SK-MEL-5 (cell line): ENCODE measurements around the gene FKBP9. TPM values are rescaled to one million over a fixed set of nuclear protein-coding genes. Genes with fewer than 3 reads are reported as not detected.
"Not testable (repeated sequence)": the region's sequence is repeated elsewhere in the genome, so short reads cannot be mapped to it uniquely, and the experiment has no call there.

Experiments
- DNase-seq: peaks from one replicate; pipeline ENCODE4 v3.0.0-alpha.2; 2016; ENCODE audit warnings: low read depth, low spot score
- in situ Hi-C: cut with HindIII; loops from 2 replicates; pipeline ENCODE4 v1.10.0; 2016; ENCODE audit warnings: low sequenced_read_pairs, high pct_unique_total_duplicates, low pct_unique_long_range_greater_than_20kb
- polyA plus RNA-seq, 2 experiments: library from polyadenylated mRNA; depleted of rRNA; stranded (reverse); fragments of >200 nt; gene quantifications; 2 replicates each; pipeline ENCODE4 v1.2.3, GENCODE V29; 2015
- total RNA-seq: library from RNA; depleted of rRNA; stranded (reverse); fragments of >200 nt; shearing (Covaris generic); gene quantifications from 2 replicates; pipeline ENCODE4 v1.2.3, GENCODE V29; 2014; rRNA removed

FKBP9 gene, protein sequence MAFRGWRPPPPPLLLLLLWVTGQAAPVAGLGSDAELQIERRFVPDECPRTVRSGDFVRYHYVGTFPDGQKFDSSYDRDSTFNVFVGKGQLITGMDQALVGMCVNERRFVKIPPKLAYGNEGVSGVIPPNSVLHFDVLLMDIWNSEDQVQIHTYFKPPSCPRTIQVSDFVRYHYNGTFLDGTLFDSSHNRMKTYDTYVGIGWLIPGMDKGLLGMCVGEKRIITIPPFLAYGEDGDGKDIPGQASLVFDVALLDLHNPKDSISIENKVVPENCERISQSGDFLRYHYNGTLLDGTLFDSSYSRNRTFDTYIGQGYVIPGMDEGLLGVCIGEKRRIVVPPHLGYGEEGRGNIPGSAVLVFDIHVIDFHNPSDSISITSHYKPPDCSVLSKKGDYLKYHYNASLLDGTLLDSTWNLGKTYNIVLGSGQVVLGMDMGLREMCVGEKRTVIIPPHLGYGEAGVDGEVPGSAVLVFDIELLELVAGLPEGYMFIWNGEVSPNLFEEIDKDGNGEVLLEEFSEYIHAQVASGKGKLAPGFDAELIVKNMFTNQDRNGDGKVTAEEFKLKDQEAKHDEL
- total RNA-seq, result 178 and 191 TPM in 2 replicates
- 231 and 250 TPM in 2 replicates for polyA plus RNA-seq (2015; cell fraction: cytosol; rRNA removed)
- 62.7 and 81.5 TPM in 2 replicates for polyA plus RNA-seq (2015; cell fraction: nucleus; rRNA removed)

DNA sequence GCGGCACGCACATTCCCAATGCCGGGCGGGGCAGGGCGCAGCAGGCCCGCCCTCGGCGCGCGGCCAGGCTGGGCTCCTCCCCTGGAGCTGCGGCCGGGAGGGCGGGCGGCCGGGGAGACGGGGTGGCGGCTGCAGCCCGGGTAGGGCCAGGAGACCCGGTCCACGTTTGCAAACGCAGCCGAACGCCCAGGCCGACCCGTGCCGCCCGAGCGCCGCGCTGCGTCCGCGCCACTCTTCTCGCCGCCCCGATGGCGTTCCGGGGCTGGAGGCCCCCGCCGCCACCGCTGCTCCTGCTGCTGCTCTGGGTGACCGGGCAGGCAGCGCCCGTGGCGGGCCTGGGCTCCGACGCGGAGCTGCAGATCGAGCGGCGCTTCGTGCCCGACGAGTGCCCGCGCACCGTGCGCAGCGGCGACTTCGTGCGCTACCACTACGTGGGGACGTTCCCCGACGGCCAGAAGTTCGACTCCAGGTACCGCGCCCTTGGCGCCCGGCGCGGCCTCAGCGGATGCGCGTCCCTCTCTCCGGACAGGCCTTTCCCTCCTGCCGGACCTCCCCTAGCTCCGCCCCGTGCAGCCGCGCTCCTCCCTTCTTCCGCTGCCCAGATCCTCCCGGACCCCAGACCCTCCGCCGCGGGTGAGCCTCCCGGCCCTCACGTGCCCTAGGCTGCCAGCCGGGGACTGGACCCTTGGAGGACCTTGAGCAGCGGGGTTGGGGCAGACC lies at the start of gene FKBP9:
Gene FKBP9, plus strand, starts transcription at position 115 of the 720 bp plus-strand sequence. Its CDS starts 134 bp downstream, at position 249.
- peak; percentile 86 for DNase-seq
- in situ Hi-C loops, result no loop called here

DNA sequence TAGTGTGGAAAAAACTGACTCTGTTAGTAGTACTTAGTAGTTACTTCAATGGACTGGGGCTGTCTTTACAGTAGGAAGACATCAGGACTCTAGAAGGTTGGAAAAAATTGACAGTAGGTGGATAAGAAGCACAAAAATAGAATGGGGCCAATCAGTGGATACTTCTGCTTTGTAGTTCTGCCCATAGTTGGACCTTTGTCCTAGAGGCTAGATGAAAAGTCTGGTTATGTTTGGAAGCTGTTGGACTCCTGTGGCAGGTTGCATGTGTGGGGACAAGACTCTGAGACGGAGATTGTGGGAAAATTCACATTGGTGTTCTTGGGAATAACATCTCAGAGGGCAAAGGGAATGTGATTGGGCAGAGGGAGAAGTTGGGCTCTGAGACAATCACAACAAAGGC lies 47.0 kb upstream of the FKBP9 start:
- in situ Hi-C loops, result no loop called here

DNA sequence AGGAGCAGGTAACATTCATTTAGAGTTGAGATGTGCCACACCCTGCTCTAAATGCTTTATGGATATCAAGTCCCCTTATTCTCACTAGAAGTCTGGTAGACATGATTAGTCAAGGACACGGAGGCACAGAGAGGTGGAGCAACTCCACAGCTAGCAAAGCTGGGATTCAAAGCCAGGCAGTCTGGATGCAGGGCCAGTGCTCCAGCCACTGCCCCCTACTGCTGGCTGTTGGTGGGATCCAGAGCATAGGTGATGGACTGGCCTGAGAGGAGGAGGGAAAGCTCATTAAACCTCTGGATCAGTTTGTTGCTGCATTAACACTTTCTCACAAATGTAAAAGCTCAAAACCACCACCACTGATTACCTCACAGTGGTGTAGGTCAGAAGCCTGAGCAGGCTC lies 43.1 kb upstream of the FKBP9 start:
- in situ Hi-C loops, result no loop called here
- peak; percentile 58 for DNase-seq

More for the DNA sequence above, 47.0 kb upstream of the FKBP9 start:
- no peak for DNase-seq

DNA sequence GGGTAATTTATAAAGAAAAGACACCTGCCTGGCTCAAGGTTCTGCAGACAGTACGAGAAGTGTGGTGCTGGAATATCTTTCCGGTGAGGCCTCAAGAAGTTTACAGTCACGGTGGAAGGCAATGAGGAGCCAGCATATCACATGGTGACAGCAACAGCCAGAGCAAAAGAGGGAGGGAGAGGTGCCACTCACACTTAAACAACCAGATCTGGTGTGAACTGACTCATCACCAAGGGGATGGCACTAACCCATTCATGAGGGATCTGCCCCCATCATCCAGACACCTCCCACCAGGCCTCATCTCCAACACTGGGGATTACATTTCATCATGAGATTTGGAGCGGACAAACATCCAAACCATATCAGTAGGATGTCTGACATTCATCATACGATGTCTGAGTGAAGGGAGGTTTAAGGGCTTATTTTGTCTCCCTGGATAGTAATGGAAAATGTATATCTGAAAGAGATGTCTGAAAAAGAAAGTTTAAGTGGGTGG lies 42.2 kb upstream of the FKBP9 start:
- in situ Hi-C loops, result no loop called here
- DNase-seq, result no peak

DNA sequence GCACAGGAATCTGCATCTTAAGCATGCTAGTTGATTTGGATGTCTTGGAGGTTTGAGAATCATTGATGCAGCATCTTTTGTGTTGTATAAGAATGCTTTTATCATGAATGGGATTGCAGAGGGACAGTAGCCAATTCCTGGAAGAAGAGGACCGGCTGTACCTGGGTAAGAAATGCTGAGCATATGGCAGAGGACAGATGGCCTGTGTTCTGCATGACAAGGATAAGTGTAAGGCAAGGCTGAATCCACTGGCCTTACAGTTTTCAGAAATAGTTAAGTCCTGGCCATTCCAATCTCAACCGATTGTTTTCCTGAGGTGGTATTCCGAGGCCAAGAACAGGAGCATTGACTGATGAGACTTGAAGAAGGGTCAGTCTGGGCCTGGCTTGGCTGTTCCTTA lies 41.2 kb upstream of the FKBP9 start:
- in situ Hi-C loops, result no loop called here
- DNase-seq, result no peak

DNA sequence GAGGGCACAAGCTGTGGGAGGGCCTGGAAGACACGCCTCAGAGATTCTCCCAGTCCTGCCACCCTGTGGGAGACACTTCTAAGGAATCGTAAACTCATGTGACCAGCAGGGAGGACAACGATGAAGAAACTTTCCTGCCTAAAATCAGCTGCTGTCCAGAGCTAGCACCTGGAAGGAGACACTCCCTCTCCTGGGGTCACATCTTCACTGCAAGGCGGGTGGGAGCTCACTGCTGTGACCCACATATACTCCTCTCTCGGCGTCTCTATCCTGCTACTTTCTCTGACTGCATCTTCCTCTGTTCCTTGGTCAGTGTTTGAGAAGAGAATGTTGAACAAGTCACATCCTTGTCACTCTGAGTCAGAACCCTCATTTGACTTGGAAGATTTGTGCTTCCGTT lies 40.2 kb upstream of the FKBP9 start:
- in situ Hi-C loops, DNase-seq: not testable (repeated sequence)

DNA sequence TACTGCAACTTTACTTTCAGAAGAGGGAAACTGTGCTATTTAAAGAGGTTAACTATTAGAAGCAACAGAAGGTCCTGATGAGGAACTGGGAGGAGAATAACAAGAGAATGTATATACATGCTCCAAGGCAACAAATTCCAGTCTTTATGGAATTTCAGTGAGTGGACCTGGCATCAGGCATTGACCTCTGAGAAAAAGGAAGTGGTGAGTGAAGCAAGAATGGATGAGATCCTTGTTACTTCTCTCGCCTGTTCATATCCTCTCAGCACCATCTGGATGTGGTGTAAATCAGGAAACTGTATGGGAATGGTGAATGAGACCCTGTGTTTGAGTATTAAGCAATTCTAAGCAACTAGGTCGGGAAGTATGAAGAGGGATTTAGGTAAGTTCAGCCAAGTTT lies 35.3 kb upstream of the FKBP9 start:
- in situ Hi-C loops, result no loop called here

DNA sequence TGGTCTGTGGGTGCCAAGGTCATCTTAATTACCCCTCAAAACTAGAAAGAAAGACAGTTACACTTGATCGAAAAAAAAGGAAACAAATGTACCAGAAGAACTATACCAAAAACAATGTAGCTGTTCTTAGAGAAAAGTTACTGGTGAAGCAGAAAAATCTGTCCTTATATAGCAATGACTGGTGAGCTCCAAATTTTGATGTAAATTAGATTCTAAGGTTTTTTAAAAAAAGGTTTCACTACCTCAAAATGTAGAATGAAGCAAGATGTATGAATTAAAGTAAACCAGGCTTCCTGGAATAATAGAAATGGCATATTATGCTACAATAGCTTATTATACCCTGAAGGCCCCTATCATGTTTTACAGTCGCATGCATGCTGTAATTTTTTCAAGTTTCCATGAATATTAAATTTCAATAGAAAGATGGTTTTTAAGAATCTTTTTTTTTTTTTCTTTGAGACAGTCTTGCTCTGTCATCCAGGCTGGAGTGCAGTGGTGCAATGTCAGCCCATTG lies 28.4 kb upstream of the FKBP9 start:
- no peak for DNase-seq
- in situ Hi-C loops, result no loop called here

More for the DNA sequence above, 35.3 kb upstream of the FKBP9 start:
- DNase-seq, result peak; percentile 83

DNA sequence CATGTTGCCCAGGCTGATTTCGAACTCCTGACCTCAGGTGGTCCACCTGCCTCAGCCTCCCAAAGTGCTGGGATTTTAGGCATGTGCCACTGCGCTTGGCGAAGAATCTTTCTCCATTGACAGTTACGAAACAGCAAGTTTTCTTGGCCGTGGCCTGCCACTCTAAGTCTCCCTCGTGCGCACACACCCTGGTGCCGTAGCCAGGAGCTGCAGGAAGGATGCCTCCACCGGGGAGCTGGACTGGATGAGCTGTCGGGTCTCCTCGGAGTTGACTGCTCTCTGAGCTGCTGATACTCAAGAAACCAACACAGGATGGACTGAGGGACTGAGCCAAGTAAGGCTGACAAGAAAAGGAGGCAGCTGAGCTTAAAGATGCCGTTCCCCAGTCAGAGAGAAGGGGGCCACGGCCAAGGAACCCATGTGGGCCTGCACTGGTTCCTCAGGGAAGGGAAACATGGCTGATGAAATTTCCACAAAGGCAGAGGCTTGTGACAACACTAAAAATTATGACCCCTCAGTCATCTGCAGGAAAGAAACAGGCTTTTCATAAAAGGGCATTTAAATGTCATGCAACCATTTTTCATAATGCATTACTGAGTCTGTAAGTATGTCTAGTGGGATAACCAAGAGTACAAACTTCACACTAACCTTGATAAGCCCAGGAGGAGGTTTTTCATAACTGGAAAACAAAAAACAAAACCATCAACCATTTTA lies 27.7 kb upstream of the FKBP9 start:
- in situ Hi-C loops, result no loop called here
- peak; percentile 71 for DNase-seq

DNA sequence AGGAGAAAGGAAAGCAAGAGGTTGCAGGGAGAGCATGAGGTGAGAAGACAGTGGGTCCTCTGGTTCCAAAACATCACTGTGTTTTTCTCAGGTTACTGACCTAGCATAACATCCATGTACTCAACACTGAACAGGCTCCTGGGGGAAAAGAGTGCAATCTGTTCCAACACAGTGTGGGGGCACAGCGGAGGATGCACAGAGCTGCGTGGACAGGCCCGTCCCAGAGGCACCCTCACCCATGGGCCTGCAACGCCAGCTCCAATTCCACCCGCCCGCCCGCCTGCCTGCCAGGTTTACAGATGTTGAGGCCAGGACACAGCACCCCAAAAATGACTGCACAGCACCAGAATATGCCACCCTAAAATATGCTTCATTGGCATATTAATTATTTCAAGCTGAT lies 26.9 kb upstream of the FKBP9 start:
- in situ Hi-C loops, result no loop called here
- DNase-seq, result no peak

DNA sequence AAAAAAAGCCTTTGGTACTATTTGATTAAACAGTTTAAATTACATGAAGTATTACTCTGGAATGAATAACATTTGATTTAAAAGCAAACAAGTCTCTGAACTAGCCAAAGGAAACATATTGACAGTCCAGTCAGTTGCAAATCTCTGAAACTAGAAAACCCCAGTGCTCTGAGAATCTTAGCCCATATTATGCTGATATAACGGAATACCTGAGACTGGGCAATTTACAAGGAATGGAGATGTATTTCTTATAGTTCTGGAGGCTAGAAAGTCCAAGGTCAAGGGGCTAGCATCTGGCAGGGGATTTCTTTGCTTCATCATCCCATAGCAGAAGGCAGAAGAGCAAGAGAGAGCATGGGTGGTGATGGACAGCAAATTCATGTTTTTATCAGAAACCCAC lies 21.7 kb upstream of the FKBP9 start:
- in situ Hi-C loops, result no loop called here
- DNase-seq, result no peak

DNA sequence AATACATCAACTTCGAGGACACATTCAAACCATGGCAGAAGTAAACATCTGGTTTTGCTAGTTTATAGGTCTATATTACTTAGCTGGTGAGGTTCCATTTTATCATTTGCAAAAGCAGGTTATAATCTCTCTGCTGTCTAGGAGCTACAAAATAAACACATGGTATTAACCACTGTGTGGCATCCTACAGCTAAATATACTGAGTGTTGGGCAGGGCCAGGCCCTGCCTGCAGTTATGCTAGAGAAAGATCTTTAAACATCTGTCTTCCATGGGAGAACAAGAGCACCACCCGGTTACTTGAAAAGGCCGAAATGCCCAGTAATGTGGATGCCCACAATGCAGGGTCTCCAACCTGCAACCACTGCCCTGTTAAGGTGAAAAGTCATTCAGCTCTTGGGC lies 20.6 kb upstream of the FKBP9 start:
- in situ Hi-C loops, result no loop called here
- DNase-seq, result no peak

DNA sequence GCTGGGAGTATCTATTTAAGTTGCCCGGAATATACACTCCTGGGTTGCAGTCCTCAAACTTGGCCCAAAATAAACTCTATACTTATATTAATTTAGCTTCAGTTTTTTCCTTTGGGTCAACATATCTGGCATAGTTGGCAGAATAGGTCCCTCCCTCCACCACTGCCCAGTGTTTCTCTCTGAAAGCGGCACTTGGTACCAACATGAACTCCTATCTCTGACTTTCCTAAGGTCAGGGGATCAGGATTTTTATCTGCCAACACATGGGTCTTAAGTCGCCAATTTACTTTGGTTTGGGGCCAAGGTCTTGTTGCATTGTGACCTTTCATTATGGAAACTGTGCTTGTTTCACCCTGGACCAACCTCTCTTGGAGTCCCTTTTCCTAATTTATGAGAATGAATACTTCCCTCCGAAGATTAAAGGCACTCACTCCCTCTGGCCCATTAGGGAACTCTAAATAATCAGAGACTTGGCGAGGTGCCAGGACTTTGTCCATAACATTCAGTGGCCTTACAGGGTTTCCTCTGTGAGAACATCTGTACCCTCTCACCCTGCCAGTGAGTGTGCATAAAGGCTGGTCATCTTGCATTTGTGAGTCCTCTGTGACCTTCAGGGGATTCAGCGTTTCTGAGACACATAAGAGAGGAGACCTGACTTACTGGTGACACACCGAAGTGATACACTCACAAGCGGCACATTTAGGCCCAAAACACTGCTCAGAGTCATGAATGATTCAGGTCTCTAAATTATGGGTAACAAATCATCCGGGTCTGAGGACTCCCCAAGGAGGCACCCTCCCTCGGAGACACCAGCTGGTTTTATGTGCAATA lies 19.7 kb upstream of the FKBP9 start:
- in situ Hi-C loops, result no loop called here
- DNase-seq, result peak; percentile 46

DNA sequence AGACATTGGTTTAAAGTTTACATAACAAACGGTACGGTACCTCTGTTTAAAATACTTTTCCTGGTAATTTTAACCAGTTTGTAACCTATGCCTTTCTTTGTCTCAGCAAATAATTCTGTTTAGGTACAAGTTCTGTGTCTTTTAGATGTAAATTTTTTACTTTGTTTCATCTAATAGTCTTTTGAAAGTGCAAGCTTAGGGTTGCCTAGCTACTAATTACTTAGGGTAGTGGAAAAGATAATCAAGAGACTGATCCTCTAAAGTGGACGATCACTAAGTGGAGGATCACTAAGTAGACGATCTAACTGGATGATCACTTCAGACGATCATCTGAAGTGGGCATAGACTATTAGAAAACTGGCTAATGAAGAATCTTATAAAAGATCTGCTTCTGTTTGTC lies 16.1 kb upstream of the FKBP9 start:
- in situ Hi-C loops, result loop anchor here (10.0 kb wide), 1 partner anchor 104 kb away; no protein-coding TSS in a partner anchor
- no peak for DNase-seq

DNA sequence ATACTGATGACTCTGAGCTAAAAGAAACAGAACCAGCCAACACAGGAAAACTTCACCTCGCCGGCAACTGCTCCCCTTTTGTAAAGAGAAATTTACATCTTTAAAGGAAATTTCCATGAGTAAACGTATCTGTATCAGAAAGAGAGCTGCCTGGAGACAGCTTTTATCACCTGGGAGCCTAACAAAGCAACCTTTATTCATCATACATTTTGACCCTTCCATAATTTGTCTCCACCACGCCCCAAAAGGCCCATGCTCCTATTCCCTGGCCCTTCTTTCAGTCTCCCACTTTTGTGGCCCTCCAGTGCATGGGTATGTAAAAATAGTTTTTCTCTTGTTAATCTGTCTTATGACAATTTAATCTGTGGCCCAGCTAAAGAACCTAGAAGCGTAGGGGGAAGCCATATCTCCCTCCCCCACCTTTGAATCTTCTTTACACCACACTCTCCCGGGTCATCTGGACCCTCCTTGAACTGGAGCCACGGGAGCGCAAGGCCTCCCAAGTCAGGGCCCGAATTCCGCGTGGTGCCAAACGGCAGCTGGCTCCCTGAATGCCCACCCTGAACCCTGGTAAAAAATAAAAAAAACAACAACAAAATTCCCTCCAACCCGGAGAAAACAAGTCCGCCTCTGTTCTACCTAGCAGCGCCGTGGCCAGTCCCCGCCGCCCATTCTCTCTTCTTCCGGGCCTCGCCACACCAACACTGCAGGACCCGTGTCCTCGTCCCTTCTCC lies 15.4 kb upstream of the FKBP9 start:
- peak; percentile 23 for DNase-seq
- in situ Hi-C loops, result loop anchor here (10.0 kb wide), 1 partner anchor 103 kb away; no protein-coding TSS in a partner anchor
